Mucosa of descending colon (tissue), 3 donors: Measurements from ENCODE around the gene ABCC4. TPM values are rescaled to one million over a fixed set of nuclear protein-coding genes. Genes with fewer than 3 reads are reported as not detected.

Experiments used
- ATAC-seq: fragments of 200-7000 bp; cut with Tn5 transposase; one replicate; pipeline ENCODE4 v1.9.1; 2020; ENCODE audit warnings: mild to moderate bottlenecking, moderate library complexity
- DNase-seq, 3 donors: peaks; one replicate each; pipeline ENCODE4 v3.0.0-alpha.2; 2020
- H3K36me3 ChIP-seq: fragments of 200-600 bp; one replicate; pipeline ENCODE4 v1.8.0; 2021; ENCODE audit warnings: low read depth, mild to moderate bottlenecking
- H3K4me1 ChIP-seq: fragments of 200-600 bp; one replicate; pipeline ENCODE4 v1.8.0; 2021; ENCODE audit warnings: low read depth, mild to moderate bottlenecking
- H3K4me3 ChIP-seq: fragments of 200-600 bp; one replicate; pipeline ENCODE4 v1.8.0; 2021; ENCODE audit warnings: mild to moderate bottlenecking
- H3K9me3 ChIP-seq: fragments of 200-600 bp; one replicate; pipeline ENCODE4 v1.8.0; 2021; ENCODE audit warnings: mild to moderate bottlenecking
- CTCF ChIP-seq: fragments of 200-600 bp; IDR thresholded peaks from one replicate; pipeline ENCODE4 v1.8.0; 2022; ENCODE audit warnings: antibody characterized with exemption, mild to moderate bottlenecking
- intact Hi-C, 2 donors: fragments of 100-400 bp; cut with DNase I in 1 of 2; cut with micrococcal nuclease in 1 of 2; formaldehyde crosslinking; loops; one replicate each; pipeline versions ENCODE4 v1.11.0 to v1.11.1; 2022; cut with DNase I, micrococcal nuclease
- total RNA-seq, 3 donors: library from RNA; stranded (reverse); fragmentation: NEBNext Ultra II Directional in 2 of 3; extraction: Animal tissue kit (Norgen Biotek cat#: 25700) in 2 of 3; gene quantifications; one replicate each; pipeline versions ENCODE4 v1.2.1 to v1.2.4, GENCODE V29; 2021 to 2023
- donor health status: DM: no; HTN: no; CAD: no; lungs with moderate emphysema.
- donor health status: DM: no; HTN: no; CAD: no.
- donor health status: DM: no; HTN: yes; CAD: no.

The ABCC4 gene
- total RNA-seq, 3 donors from 2014 or later = 19.3 to 35.1 (median 30.2) TPM

- ATAC-seq (no peak), DNase-seq (no peak)
- H3K9me3 ChIP-seq = no peaks in the 10 kb centered on the region
- H3K4me1 ChIP-seq = no peaks in the 10 kb centered on the region
- no peak overlapping the region for H3K4me3 ChIP-seq
- H3K36me3 ChIP-seq = no peaks in the 10 kb centered on the region
- intact Hi-C loops = no loop called here
- no peak for TF ChIP-seq CTCF
Observed at GRCh38 chr13:95129004-95129403, 172.2 kb downstream of the ABCC4 start.

GRCh38 chr13:95128045-95128643, 173.1 kb downstream of the ABCC4 start:
- Histone ChIP-seq H3K4me1 (no peaks in the 10 kb centered on the region), H3K4me3 (no peak overlapping the region), H3K36me3 (no peaks in the 10 kb centered on the region), H3K9me3 (no peaks in the 10 kb centered on the region)
- TF ChIP-seq CTCF = no peak
- ATAC-seq (no peak), DNase-seq (no peak)
- intact Hi-C loops = no loop called here

GRCh38 chr13:95124959-95125358, 176.3 kb downstream of the ABCC4 start:
- no peak for TF ChIP-seq CTCF
- intact Hi-C loops = no loop called here

GRCh38 chr13:95123726-95124125, 177.5 kb downstream of the ABCC4 start:
- no peaks in the 10 kb centered on the region for H3K4me1 ChIP-seq
- TF ChIP-seq CTCF = no peak
- peak; percentile 66 for ATAC-seq
- H3K9me3 ChIP-seq = no peaks in the 10 kb centered on the region
- intact Hi-C loops = no loop called here
- H3K36me3 ChIP-seq = no peaks in the 10 kb centered on the region
- DNase-seq = no peak
- H3K4me3 ChIP-seq = no peak overlapping the region

More at GRCh38 chr13:95124959-95125358, 176.3 kb downstream of the ABCC4 start:
- ATAC-seq (no peak), DNase-seq (no peak)
- Histone ChIP-seq H3K36me3 (no peaks in the 10 kb centered on the region), H3K4me1 (no peaks in the 10 kb centered on the region), H3K9me3 (no peaks in the 10 kb centered on the region), H3K4me3 (no peak overlapping the region)

- no peak for DNase-seq
- H3K36me3 ChIP-seq = no peaks in the 10 kb centered on the region
- H3K4me3 ChIP-seq = no peak overlapping the region
- no peaks in the 10 kb centered on the region for H3K4me1 ChIP-seq
- H3K9me3 ChIP-seq = no peaks in the 10 kb centered on the region
- no peak for ATAC-seq
- intact Hi-C loops = no loop called here
- TF ChIP-seq CTCF = no peak
Observed at GRCh38 chr13:95122063-95122462, 179.2 kb downstream of the ABCC4 start.

GRCh38 chr13:95121516-95121915, 179.7 kb downstream of the ABCC4 start:
- ATAC-seq (no peak), DNase-seq (no peak)
- Histone ChIP-seq H3K9me3 (no peaks in the 10 kb centered on the region), H3K4me1 (no peaks in the 10 kb centered on the region), H3K36me3 (no peaks in the 10 kb centered on the region), H3K4me3 (no peak overlapping the region)
- intact Hi-C loops = no loop called here
- no peak for TF ChIP-seq CTCF
